ENCODE measurements around the gene CNTN4.

CNTN4 gene

GRCh38 chr3:2266606-2267005 lies 167.9 kb downstream of the CNTN4 start:
- DNase-seq (ENCODE audit: low read depth): no peak

DNA sequence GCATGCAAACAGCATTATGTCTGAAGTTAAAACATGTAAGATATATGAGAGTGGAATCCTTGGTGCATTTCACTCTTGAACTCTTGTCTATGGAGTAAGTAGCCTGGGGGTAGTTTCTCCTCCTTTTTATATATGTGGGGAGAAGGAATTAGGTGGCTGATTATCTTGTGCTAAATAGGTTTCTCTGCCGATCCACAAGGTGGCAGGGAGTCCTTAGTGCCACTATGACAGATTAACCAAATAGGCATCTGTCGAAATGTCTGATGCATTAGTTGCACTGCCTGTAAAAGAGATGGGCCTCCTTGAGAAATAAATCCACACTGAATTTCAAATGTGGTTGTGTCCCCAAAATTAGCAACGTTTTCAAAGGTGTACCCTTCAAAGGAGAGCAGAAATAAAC lies 170.1 kb downstream of the CNTN4 start:
- DNase-seq (ENCODE audit: low read depth): no peak

- no peak for DNase-seq (ENCODE audit: low read depth)
Observed at GRCh38 chr3:2274526-2274925, 175.9 kb downstream of the CNTN4 start.

DNA sequence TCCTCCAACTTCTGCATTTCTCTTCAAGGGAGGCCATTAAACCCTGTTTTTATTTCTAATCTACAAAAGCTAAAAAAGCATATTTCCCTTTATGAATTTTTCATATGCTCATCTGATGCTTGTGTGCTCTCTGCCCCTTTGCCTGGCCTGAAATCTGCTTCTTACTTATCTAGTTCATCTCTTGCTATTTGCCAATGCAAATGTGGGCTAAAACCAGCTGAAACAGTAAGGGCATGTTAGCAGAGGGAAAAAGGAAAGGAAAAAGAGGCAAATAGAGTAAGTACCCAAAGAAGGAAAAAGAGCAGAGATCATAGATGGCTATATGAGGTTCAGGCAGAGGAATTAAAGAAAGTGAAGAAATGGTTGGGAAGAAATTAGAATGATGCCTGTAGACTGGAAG lies 185.2 kb downstream of the CNTN4 start:
- DNase-seq (ENCODE audit: low read depth): no peak

- DNase-seq (ENCODE audit: low read depth): no peak
Observed at GRCh38 chr3:2300938-2301337, 202.3 kb downstream of the CNTN4 start.

GRCh38 chr3:2301361-2301760 lies 202.7 kb downstream of the CNTN4 start:
- no peak for DNase-seq (ENCODE audit: low read depth)

- no peak for DNase-seq (ENCODE audit: low read depth)
Observed at GRCh38 chr3:2303566-2303965, 204.9 kb downstream of the CNTN4 start.

GRCh38 chr3:2311022-2311421 lies 212.4 kb downstream of the CNTN4 start:
- DNase-seq (ENCODE audit: low read depth): no peak

GRCh38 chr3:2317521-2317920 lies 218.9 kb downstream of the CNTN4 start:
- no peak for DNase-seq (ENCODE audit: low read depth)

- no peak for DNase-seq (ENCODE audit: low read depth)
Observed at GRCh38 chr3:2334921-2335320, 236.3 kb downstream of the CNTN4 start.

GRCh38 chr3:2343031-2343682 lies 244.5 kb downstream of the CNTN4 start:
- no peak for DNase-seq (ENCODE audit: low read depth)

DNA sequence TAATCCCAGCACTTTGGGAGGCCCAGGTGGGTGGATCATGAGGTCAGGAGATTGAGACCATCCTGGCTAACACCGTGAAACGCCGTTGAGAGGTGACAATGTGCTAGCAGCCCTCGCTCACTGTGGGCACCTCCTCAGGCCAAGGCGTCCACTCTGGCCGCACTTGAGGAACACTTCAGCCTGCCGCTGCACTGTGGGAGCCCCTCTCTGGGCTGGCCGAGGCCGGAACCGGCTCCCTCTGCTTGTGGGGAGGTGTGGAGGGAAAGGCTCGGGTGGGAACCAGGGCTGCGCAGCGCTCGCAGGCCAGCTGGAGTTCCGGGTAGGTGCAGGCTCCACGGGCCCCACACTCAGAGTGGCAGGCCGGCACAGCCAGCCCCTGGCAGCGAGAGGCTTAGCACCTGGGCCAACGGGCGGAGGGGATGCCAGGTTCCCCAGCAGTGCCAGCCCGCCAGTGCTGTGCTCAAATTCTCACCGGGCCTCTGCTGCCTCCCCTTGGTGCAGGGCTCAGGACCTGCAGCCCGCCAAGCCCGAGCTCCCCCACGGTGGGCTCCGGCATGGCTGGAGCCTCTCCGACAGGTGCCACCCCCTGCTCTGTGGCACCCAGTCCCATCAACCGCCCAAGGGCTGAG lies 253.6 kb downstream of the CNTN4 start:
- no peak for DNase-seq (ENCODE audit: low read depth)

DNA sequence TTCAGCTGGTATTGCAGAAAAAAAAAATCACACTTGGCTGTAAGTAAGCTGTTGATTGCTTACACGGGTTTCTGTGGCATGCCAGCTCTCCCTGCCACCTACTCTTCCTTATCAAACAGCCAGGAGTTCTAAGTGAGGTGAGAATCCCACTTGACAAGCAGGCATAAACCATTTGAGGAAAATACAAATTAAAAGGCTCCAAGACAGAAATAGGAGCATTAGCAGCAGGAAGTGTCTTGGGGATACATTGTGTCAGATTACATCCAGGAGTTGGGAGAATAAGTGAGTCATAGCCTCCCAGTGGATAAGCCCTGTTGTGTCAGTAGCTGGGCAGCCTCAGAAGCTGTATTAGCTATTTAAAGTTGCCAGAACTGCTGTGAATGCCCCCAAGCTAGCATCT lies 256.0 kb downstream of the CNTN4 start:
- DNase-seq (ENCODE audit: low read depth): no peak

- DNase-seq (ENCODE audit: low read depth): no peak
Observed at GRCh38 chr3:2356298-2356950, 257.8 kb downstream of the CNTN4 start.

GRCh38 chr3:2360815-2361214 lies 262.1 kb downstream of the CNTN4 start:
- DNase-seq (ENCODE audit: low read depth): no peak

DNA sequence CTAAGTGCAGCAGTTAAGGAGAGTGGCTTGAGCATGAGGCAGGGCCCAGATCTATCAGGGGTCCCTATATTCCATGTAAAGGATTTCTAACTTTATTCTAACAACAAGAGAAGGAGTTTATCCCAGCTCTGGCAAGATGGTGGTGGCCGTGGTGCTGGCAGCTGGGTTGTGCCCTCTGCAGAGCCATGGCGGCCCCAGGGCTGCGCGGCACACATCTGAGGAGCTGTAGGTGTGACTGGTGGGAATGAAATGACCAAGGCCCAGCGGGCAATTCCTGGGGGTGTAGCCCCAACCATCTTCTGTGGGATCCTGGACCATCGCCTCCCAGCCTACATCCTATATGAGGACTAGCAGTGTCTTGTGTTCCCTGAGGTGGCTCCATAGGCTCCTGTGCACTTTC lies 263.5 kb downstream of the CNTN4 start:
- no peak for DNase-seq (ENCODE audit: low read depth)

GRCh38 chr3:2363854-2364253 lies 265.2 kb downstream of the CNTN4 start:
- DNase-seq (ENCODE audit: low read depth): no peak

- DNase-seq (ENCODE audit: low read depth): no peak
Observed at GRCh38 chr3:2370317-2370716, 271.7 kb downstream of the CNTN4 start.

DNA sequence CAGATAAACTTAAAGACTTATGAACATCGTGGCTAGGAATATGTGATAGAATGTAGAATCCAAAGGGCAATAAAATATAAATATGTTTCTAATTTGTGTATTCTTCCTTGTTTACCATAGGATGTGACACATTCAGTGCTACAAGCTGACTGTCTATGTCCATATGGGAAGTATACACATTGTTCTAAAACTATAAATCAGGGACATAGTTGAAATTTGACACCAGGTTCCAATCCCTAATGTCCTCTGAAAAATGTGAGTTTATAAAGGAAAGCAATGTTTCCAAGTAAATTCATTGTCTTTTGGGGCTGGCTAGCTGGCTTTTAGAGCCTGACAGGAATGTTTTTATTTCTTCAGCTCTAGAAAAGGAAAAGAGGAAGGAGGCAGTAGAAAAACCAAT lies 273.6 kb downstream of the CNTN4 start:
- DNase-seq (ENCODE audit: low read depth): no peak

DNA sequence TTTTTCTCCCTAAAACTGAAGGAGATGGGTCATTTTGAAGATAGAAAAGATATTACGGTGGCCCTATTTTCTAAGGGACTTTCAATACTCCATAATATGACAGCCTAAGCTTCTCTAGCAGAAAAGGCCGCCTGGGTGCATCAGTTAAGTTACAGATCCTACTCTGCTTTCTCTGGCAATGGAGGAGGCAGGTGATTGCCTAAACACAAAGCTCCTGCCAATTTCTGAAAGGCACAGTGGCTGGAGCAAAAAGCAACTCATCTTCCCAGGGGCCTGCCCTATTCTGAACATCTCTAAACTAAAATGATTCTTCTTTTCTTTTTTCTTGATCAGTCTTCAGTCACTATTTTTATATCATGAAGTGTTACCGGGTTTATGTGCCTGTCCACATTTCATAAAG lies 276.7 kb downstream of the CNTN4 start:
- no peak for DNase-seq (ENCODE audit: low read depth)

GRCh38 chr3:2377281-2377680 lies 278.6 kb downstream of the CNTN4 start:
- DNase-seq (ENCODE audit: low read depth): no peak

- no peak for DNase-seq (ENCODE audit: low read depth)
Observed at GRCh38 chr3:2390926-2391532, 292.4 kb downstream of the CNTN4 start.

GRCh38 chr3:2391896-2392295 lies 293.2 kb downstream of the CNTN4 start:
- DNase-seq (ENCODE audit: low read depth): no peak

Data from activated gamma-delta T cell treated with anti-CD3 and anti-CD28 coated beads, Interleukin-2, amount 50 U/mL, for 16 hours (primary cell).